Measurements from ENCODE around the gene RTN4IP1. TPM values are rescaled to one million over a fixed set of nuclear protein-coding genes. Genes with fewer than 3 reads are reported as not detected.

The RTN4IP1 gene
- total RNA-seq, 4 donors from 2014 or later: 5.4 to 15.3 (median 9.3) TPM

DNA sequence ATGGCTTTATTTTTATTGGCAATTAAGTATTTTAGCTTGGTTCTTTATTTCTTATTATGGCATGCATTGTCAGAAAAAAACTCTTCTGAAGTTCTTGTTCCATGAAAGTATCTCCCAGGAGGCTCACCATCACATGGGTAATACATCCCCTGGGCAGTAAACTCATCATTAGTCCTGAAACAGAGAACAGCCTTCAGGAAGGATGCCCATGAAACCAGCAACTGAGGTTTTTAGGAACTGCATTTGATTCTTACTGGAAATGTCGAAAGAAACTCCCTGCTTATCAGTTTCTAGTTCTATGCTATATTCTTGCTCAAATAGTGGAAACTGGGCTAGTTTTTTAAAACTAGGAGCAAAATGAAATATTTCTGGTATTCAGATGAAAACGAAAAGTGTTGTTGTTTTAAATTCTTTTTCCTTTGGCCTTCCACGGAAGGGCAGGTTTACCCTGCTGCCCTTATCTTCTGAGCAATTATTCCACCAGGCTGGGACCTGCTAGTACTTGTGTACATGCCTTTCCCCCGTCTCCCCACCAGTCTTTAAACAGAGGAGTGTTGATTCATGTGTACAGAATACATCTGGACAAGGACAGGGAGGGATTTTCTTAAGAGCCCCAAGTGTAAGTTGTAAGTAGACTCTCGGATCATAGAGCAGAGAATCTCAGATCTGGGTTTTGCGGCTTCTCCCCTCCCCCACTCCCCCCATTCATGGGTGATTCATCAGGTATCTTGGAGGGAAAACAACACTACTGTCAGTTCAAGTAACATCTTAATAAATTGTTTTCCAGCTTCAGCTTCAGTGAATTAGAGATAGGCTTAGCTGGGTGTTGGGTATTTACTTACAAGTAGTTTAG is 81.5 kb downstream of the RTN4IP1 start:
- no peak overlapping the region for H3K27ac ChIP-seq
- in situ Hi-C loops (cut with MboI; ENCODE audit: low sequenced_read_pairs in 4 of 4): no loop called here
- intact Hi-C loops (cut with DNase I; ENCODE audit: low total_unique reads): no loop called here
- H3K4me3 ChIP-seq: no peak overlapping the region
- H3K9me3 ChIP-seq: no peaks in the 10 kb centered on the region
- ATAC-seq: no peak
- no peaks in the 10 kb centered on the region for H3K27me3 ChIP-seq
- no peak for TF ChIP-seq CTCF (IDR thresholded peaks at IDR 0.05 in 4 of 5, conservative IDR thresholded peaks at IDR 0.05 in 1 of 5)
- no peak for TF ChIP-seq POLR2A (IDR thresholded peaks at IDR 0.05)
- no peaks in the 10 kb centered on the region for H3K36me3 ChIP-seq
- DNase-seq: no peak
- peaks cover 0 to 6% of the 10 kb centered on the region in 2 donors for H3K4me1 ChIP-seq

DNA sequence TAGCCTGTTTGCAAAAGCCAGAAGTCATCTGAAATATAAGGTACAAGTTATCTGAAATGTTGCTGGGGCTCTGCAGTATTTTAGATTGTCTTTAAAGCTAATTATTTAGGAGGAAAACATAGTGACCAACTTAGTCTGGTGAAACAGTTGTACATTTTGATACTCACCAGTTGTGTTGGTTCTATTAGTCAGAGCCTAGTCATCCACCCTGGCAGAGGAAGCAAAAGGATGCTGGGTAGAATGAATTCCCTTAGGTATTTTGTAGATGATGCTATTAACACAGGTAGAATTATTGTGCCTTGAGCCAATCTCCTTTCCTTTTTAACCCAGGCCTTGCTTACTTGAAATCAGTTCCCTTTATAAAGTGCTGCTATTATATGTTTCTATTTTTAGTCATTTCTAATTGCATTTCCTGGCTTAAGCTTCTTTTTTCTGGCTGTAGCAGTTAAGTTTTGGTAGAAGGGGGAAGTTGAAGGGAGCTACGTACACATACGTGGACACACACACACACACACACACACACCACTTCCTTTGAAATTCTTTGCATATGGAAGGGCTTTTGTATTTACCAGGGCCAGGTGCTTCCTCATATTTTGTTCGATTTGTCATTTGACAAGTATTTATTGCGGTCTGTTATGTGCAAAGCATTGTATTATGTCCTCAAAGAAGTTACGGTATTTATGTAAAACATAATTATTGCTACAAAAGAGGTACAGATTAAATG is 82.4 kb downstream of the RTN4IP1 start:
- intact Hi-C loops (cut with DNase I; ENCODE audit: low total_unique reads): no loop called here
- TF ChIP-seq CTCF (IDR thresholded peaks at IDR 0.05 in 4 of 5, conservative IDR thresholded peaks at IDR 0.05 in 1 of 5): no peak
- TF ChIP-seq POLR2A (IDR thresholded peaks at IDR 0.05): no peak

DNA sequence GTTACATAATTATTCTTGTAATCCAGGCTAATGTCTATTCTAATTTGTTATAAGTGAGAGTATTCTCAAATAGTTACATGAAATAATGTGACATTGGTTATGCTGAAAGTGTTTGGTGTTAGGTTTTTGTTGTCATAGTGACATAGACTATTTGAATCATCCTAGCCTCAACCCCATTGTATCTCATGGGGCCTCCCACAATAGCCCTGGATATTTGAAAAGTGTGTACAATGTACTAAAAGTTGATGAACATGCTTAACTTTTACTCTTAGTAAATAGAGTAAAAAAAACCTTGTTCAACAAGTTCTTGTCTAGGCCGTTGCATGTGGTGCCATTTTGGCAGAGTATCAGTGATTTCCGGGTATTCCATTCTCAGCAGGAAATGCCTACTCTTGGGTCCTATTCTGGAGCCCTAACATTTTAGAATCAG is 83.0 kb downstream of the RTN4IP1 start:
- no peak overlapping the region for H3K4me3 ChIP-seq
- no peak for DNase-seq
- no peak for ATAC-seq
- H3K27ac ChIP-seq: peak overlapping the region in 3 of 4 donors; percentile 6 to 30 (median 19)
- in situ Hi-C loops (cut with MboI; ENCODE audit: low sequenced_read_pairs in 4 of 4) (no loop called here), intact Hi-C loops (cut with DNase I; ENCODE audit: low total_unique reads) (no loop called here)
- no peaks in the 10 kb centered on the region for H3K27me3 ChIP-seq
- TF ChIP-seq POLR2A (IDR thresholded peaks at IDR 0.05) (no peak), CTCF (IDR thresholded peaks at IDR 0.05 in 4 of 5, conservative IDR thresholded peaks at IDR 0.05 in 1 of 5) (no peak)
- no peaks in the 10 kb centered on the region for H3K36me3 ChIP-seq
- peaks cover 0 to 6% of the 10 kb centered on the region in 2 donors for H3K4me1 ChIP-seq
- no peaks in the 10 kb centered on the region for H3K9me3 ChIP-seq

More for the DNA sequence above, 82.4 kb downstream of the RTN4IP1 start:
- ATAC-seq (no peak), DNase-seq (no peak)
- H3K27ac ChIP-seq: peak overlapping the region in 3 of 4 donors; percentile 6 to 30 (median 19)
- in situ Hi-C loops (cut with MboI; ENCODE audit: low sequenced_read_pairs in 4 of 4): no loop called here
- H3K9me3 ChIP-seq: no peaks in the 10 kb centered on the region
- H3K27me3 ChIP-seq: no peaks in the 10 kb centered on the region
- H3K36me3 ChIP-seq: no peaks in the 10 kb centered on the region
- H3K4me3 ChIP-seq: no peak overlapping the region
- peaks cover 0 to 6% of the 10 kb centered on the region in 2 donors for H3K4me1 ChIP-seq

- Histone ChIP-seq H3K27ac (no peak overlapping the region), H3K9me3 (no peaks in the 10 kb centered on the region), H3K36me3 (no peaks in the 10 kb centered on the region), H3K4me1 (no peaks in the 10 kb centered on the region), H3K4me3 (no peak overlapping the region), H3K27me3 (no peaks in the 10 kb centered on the region)
- no peak for ATAC-seq
- in situ Hi-C loops (cut with MboI; ENCODE audit: low sequenced_read_pairs in 4 of 4) (no loop called here), intact Hi-C loops (cut with DNase I; ENCODE audit: low total_unique reads) (no loop called here)
- TF ChIP-seq POLR2A (IDR thresholded peaks at IDR 0.05) (no peak), CTCF (IDR thresholded peaks at IDR 0.05 in 4 of 5, conservative IDR thresholded peaks at IDR 0.05 in 1 of 5) (no peak)
- DNase-seq: no peak
Measured at GRCh38 chr6:106540907-106541306, 88.4 kb downstream of the RTN4IP1 start.

Data from gastrocnemius medialis (tissue), 4 donors.